ENCODE data around the gene EIF1.

The EIF1 gene

DNA sequence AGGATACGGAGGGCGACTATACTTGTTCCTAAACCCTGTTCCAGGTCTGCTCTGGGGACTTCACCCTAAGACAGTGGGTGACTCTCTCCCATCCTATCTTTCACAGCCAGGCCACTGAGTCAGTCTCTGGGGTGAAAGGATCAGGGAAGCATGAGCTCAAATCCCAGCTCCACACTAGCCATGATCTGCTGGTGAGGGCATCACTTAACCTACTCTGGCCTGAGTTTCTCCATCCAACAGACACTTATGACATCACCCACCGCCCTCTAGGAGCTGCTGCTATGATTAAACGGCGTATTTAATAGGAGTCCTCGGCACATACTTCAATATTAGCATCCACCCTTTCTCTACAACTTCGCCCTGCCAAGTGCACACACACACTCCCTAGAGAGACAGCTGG lies 33.5 kb downstream of the EIF1 start:
- no peak overlapping the region for H3K27ac ChIP-seq (ENCODE audit: low read length)
- no peaks in the 10 kb centered on the region for H3K79me2 ChIP-seq (ENCODE audit: low read length)
- H3K4me2 ChIP-seq (ENCODE audit: low read depth, low read length), result no peak overlapping the region
- no peak overlapping the region for H3K9ac ChIP-seq (ENCODE audit: low read length)
- TF ChIP-seq, protein P1, sequence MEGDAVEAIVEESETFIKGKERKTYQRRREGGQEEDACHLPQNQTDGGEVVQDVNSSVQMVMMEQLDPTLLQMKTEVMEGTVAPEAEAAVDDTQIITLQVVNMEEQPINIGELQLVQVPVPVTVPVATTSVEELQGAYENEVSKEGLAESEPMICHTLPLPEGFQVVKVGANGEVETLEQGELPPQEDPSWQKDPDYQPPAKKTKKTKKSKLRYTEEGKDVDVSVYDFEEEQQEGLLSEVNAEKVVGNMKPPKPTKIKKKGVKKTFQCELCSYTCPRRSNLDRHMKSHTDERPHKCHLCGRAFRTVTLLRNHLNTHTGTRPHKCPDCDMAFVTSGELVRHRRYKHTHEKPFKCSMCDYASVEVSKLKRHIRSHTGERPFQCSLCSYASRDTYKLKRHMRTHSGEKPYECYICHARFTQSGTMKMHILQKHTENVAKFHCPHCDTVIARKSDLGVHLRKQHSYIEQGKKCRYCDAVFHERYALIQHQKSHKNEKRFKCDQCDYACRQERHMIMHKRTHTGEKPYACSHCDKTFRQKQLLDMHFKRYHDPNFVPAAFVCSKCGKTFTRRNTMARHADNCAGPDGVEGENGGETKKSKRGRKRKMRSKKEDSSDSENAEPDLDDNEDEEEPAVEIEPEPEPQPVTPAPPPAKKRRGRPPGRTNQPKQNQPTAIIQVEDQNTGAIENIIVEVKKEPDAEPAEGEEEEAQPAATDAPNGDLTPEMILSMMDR (IDR thresholded peaks at IDR 0.05; ENCODE audit: low read length), result no peak
- TF ChIP-seq EZH2 (optimal IDR thresholded peaks at IDR 0.05; ENCODE audit: low read depth, low read length), result no peak
- H3K4me3 ChIP-seq (ENCODE audit: low read length), result no peak overlapping the region
- no peaks in the 10 kb centered on the region for H3F3A ChIP-seq (ENCODE audit: insufficient read depth, low read length)
- no peaks in the 10 kb centered on the region for H3K9me2 ChIP-seq (replicated peaks; ENCODE audit: insufficient read depth, low read length)
- no peaks in the 10 kb centered on the region for H4K20me1 ChIP-seq (ENCODE audit: insufficient read depth, low read length)
- no peaks in the 10 kb centered on the region for H3K27me3 ChIP-seq (replicated peaks; ENCODE audit: insufficient read depth, low read length)
- no peak overlapping the region for H2AFZ ChIP-seq (ENCODE audit: low read length)
- no peak for DNase-seq
- H3K36me3 ChIP-seq (replicated peaks; ENCODE audit: insufficient read depth, low read length), result no peaks in the 10 kb centered on the region
- no peaks in the 10 kb centered on the region for H3K9me3 ChIP-seq (replicated peaks; ENCODE audit: insufficient read depth, low read length)
- H3K4me1 ChIP-seq (ENCODE audit: low read length), result no peaks in the 10 kb centered on the region

GRCh38 chr17:41723801-41724475 lies 35.3 kb downstream of the EIF1 start:
- no peak overlapping the region for H3K9ac ChIP-seq (ENCODE audit: low read length)
- no peak overlapping the region for H3K27ac ChIP-seq (ENCODE audit: low read length)
- no peaks in the 10 kb centered on the region for H3F3A ChIP-seq (ENCODE audit: insufficient read depth, low read length)
- TF ChIP-seq, protein P1 (IDR thresholded peaks at IDR 0.05; ENCODE audit: low read length), result no peak
- TF ChIP-seq EZH2 (optimal IDR thresholded peaks at IDR 0.05; ENCODE audit: low read depth, low read length) (no peak), EZH2phosphoT487 (IDR thresholded peaks at IDR 0.05; ENCODE audit: low read length) (no peak)
- no peak overlapping the region for H3K4me2 ChIP-seq (ENCODE audit: low read depth, low read length)
- no peaks in the 10 kb centered on the region for H3K4me1 ChIP-seq (ENCODE audit: low read length)
- no peak overlapping the region for H3K4me3 ChIP-seq (ENCODE audit: low read length)
- H2AFZ ChIP-seq (ENCODE audit: low read length), result no peak overlapping the region
- H3K36me3 ChIP-seq (replicated peaks; ENCODE audit: insufficient read depth, low read length), result no peaks in the 10 kb centered on the region
- H3K79me2 ChIP-seq (ENCODE audit: low read length), result no peaks in the 10 kb centered on the region
- H3K27me3 ChIP-seq (replicated peaks; ENCODE audit: insufficient read depth, low read length), result no peaks in the 10 kb centered on the region
- no peaks in the 10 kb centered on the region for H3K9me3 ChIP-seq (replicated peaks; ENCODE audit: insufficient read depth, low read length)
- no peaks in the 10 kb centered on the region for H3K9me2 ChIP-seq (replicated peaks; ENCODE audit: insufficient read depth, low read length)
- no peak for DNase-seq
- no peaks in the 10 kb centered on the region for H4K20me1 ChIP-seq (ENCODE audit: insufficient read depth, low read length)

- no peak for DNase-seq
- no peak overlapping the region for H3K9ac ChIP-seq (ENCODE audit: low read length)
- no peak overlapping the region for H3K4me3 ChIP-seq (ENCODE audit: low read length)
- H2AFZ ChIP-seq (ENCODE audit: low read length), result no peak overlapping the region
- H3K9me3 ChIP-seq (replicated peaks; ENCODE audit: insufficient read depth, low read length), result no peaks in the 10 kb centered on the region
- no peaks in the 10 kb centered on the region for H3K9me2 ChIP-seq (replicated peaks; ENCODE audit: insufficient read depth, low read length)
- H3K4me2 ChIP-seq (ENCODE audit: low read depth, low read length), result no peak overlapping the region
- no peak overlapping the region for H3K27ac ChIP-seq (ENCODE audit: low read length)
- no peaks in the 10 kb centered on the region for H4K20me1 ChIP-seq (ENCODE audit: insufficient read depth, low read length)
- no peaks in the 10 kb centered on the region for H3K36me3 ChIP-seq (replicated peaks; ENCODE audit: insufficient read depth, low read length)
- no peaks in the 10 kb centered on the region for H3K27me3 ChIP-seq (replicated peaks; ENCODE audit: insufficient read depth, low read length)
- no peaks in the 10 kb centered on the region for H3K4me1 ChIP-seq (ENCODE audit: low read length)
- H3F3A ChIP-seq (ENCODE audit: insufficient read depth, low read length), result no peaks in the 10 kb centered on the region
- TF ChIP-seq EZH2phosphoT487 (IDR thresholded peaks at IDR 0.05; ENCODE audit: low read length) (no peak), EZH2 (optimal IDR thresholded peaks at IDR 0.05; ENCODE audit: low read depth, low read length) (no peak)
- TF ChIP-seq, protein P1 (IDR thresholded peaks at IDR 0.05; ENCODE audit: low read length), result no peak
- H3K79me2 ChIP-seq (ENCODE audit: low read length), result no peaks in the 10 kb centered on the region
These were observed 35.9 kb downstream of the EIF1 start for GRCh38 chr17:41724476-41725050.
